ENCODE data around the gene LHFPL6.

DNA sequence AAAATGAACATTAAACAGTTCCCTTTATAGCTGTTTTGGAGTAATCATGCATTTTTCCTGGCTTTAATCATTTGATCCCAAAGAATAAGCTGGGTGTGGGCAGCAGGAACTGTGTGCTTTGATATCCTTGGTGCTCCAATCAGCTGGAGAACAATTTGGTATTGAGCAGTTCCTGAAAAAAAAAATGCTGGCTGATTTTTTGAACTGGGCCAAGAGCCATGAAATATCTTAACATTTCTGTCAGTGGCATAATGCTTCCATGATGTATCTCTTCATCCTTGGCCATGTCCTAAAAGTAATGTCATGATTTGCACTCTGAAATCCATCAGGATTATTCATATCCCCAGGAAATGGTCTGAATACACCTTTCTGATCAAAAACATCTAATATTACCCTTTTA lies 134.7 kb downstream of the LHFPL6 start:
- TF ChIP-seq, protein P1, sequence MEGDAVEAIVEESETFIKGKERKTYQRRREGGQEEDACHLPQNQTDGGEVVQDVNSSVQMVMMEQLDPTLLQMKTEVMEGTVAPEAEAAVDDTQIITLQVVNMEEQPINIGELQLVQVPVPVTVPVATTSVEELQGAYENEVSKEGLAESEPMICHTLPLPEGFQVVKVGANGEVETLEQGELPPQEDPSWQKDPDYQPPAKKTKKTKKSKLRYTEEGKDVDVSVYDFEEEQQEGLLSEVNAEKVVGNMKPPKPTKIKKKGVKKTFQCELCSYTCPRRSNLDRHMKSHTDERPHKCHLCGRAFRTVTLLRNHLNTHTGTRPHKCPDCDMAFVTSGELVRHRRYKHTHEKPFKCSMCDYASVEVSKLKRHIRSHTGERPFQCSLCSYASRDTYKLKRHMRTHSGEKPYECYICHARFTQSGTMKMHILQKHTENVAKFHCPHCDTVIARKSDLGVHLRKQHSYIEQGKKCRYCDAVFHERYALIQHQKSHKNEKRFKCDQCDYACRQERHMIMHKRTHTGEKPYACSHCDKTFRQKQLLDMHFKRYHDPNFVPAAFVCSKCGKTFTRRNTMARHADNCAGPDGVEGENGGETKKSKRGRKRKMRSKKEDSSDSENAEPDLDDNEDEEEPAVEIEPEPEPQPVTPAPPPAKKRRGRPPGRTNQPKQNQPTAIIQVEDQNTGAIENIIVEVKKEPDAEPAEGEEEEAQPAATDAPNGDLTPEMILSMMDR (conservative IDR thresholded peaks at IDR 0.05 in 1 of 2, IDR thresholded peaks at IDR 0.05 in 1 of 2; ENCODE audit: extremely low read depth in 1 of 2, insufficient read depth in 1 of 2, low read depth in 1 of 2, low read length in 2 of 2), result no peak
- TF ChIP-seq EZH2 (IDR thresholded peaks at IDR 0.05; ENCODE audit: borderline replicate concordance, low read length), result no peak

Data from mammary epithelial cell (primary cell).